GM12891 (cell line): Measurements from ENCODE around the gene FAM118B.
A peak's percentile ranks its signal among the peaks of the same experiment; 100 is the strongest.

Experiments used
- DNase-seq: peaks from one replicate; pipeline ENCODE4 v3.0.0; 2011; ENCODE audit warnings: low spot score; ENCODE audit not compliant: insufficient read length
- FAIRE-seq: peaks from 2 replicates; lab custom pipeline; 2011; peaks lifted over from hg19 to GRCh38; lab: Jason Lieb, UNC
- PAX5 ChIP-seq: IDR thresholded peaks from 2 replicates; pipeline ENCODE4 v1.6.1; 2011; ENCODE audit warnings: low read length, moderate library complexity, mild to moderate bottlenecking; ENCODE audit not compliant: insufficient read depth, severe bottlenecking
- POLR2A ChIP-seq: IDR thresholded peaks from 2 replicates; pipeline ENCODE4 v1.6.1; 2011; ENCODE audit warnings: low read depth, low read length, control low read depth
- POLR2AphosphoS5 ChIP-seq: IDR thresholded peaks from 2 replicates; pipeline ENCODE4 v1.6.1; 2011; ENCODE audit warnings: low read depth, low read length, control low read depth
- POU2F2 ChIP-seq: IDR thresholded peaks from 2 replicates; pipeline ENCODE4 v1.6.1; 2011; ENCODE audit warnings: low read depth, mild to moderate bottlenecking, control low read depth, low read length, moderate library complexity
- SPI1 ChIP-seq: IDR thresholded peaks from 2 replicates; pipeline ENCODE4 v1.6.1; 2011; ENCODE audit warnings: low read depth, low read length, control low read depth
- TAF1 ChIP-seq: IDR thresholded peaks from 2 replicates; pipeline ENCODE4 v1.6.1; 2011; ENCODE audit warnings: low read depth, low read length, control low read depth

The FAM118B gene

GRCh38 chr11:126185259-126186024 lies 26.1 kb upstream of the FAM118B start:
- FAIRE-seq (no peak), DNase-seq (no peak)
- TF ChIP-seq POLR2A: no peak
- no peak for TF ChIP-seq PAX5
- no peak for TF ChIP-seq POLR2AphosphoS5
- TF ChIP-seq SPI1: no peak
- no peak for TF ChIP-seq TAF1
- no peak for TF ChIP-seq POU2F2

- no peak for FAIRE-seq
- no peak for TF ChIP-seq POLR2AphosphoS5
- TF ChIP-seq PAX5: no peak
- no peak for TF ChIP-seq POU2F2
- TF ChIP-seq TAF1: no peak
- DNase-seq: no peak
Observed at GRCh38 chr11:126186025-126186698, 25.4 kb upstream of the FAM118B start.

GRCh38 chr11:126186708-126187529 lies 24.7 kb upstream of the FAM118B start:
- TF ChIP-seq TAF1: no peak
- TF ChIP-seq SPI1: no peak
- TF ChIP-seq POU2F2: no peak
- TF ChIP-seq PAX5: no peak
- no peak for TF ChIP-seq POLR2AphosphoS5
- no peak for TF ChIP-seq POLR2A
- FAIRE-seq (peak; percentile 66), DNase-seq (no peak)

GRCh38 chr11:126188332-126189108 lies 23.1 kb upstream of the FAM118B start:
- DNase-seq: peak; percentile 65
- TF ChIP-seq POLR2A (no peak), PAX5 (no peak), TAF1 (no peak), SPI1 (peak; percentile 92), POU2F2 (no peak), POLR2AphosphoS5 (0 out of 2 replicates have a peak, but pooled peaks have one; percentile 15)
- peak; percentile 75 for FAIRE-seq

GRCh38 chr11:126189109-126189929 lies 22.3 kb upstream of the FAM118B start:
- FAIRE-seq (peak; percentile 94), DNase-seq (peak; percentile 66)
- TF ChIP-seq POU2F2: 0 out of 2 replicates have a peak, but pooled peaks have one; percentile 30
- no peak for TF ChIP-seq TAF1
- no peak for TF ChIP-seq PAX5

- FAIRE-seq: no peak
- TF ChIP-seq POLR2A: no peak
- TF ChIP-seq POLR2AphosphoS5: no peak
- no peak for TF ChIP-seq TAF1
- TF ChIP-seq PAX5: no peak
- TF ChIP-seq POU2F2: no peak
- no peak for TF ChIP-seq SPI1
- no peak for DNase-seq
Observed at GRCh38 chr11:126190792-126191191, 20.8 kb upstream of the FAM118B start.

GRCh38 chr11:126191379-126192073 lies 20.1 kb upstream of the FAM118B start:
- FAIRE-seq (no peak), DNase-seq (no peak)
- no peak for TF ChIP-seq POLR2A
- TF ChIP-seq SPI1: no peak
- TF ChIP-seq POU2F2: no peak
- no peak for TF ChIP-seq POLR2AphosphoS5
- TF ChIP-seq PAX5: no peak
- TF ChIP-seq TAF1: no peak
